Measurements from ENCODE around the gene SLC15A4. TPM values are rescaled to one million over a fixed set of nuclear protein-coding genes. Genes with fewer than 3 reads are reported as not detected.

The SLC15A4 gene
- total RNA-seq, 1 donor, result 49.2 TPM

GRCh38 chr12:128818065-128819022 is 5.4 kb downstream of the SLC15A4 start:
- H3K4me3 ChIP-seq (ENCODE audit: low read depth, low read length), result no peak overlapping the region
- peak; percentile 68 for DNase-seq (ENCODE audit: low read depth)
- TF ChIP-seq, protein P1, sequence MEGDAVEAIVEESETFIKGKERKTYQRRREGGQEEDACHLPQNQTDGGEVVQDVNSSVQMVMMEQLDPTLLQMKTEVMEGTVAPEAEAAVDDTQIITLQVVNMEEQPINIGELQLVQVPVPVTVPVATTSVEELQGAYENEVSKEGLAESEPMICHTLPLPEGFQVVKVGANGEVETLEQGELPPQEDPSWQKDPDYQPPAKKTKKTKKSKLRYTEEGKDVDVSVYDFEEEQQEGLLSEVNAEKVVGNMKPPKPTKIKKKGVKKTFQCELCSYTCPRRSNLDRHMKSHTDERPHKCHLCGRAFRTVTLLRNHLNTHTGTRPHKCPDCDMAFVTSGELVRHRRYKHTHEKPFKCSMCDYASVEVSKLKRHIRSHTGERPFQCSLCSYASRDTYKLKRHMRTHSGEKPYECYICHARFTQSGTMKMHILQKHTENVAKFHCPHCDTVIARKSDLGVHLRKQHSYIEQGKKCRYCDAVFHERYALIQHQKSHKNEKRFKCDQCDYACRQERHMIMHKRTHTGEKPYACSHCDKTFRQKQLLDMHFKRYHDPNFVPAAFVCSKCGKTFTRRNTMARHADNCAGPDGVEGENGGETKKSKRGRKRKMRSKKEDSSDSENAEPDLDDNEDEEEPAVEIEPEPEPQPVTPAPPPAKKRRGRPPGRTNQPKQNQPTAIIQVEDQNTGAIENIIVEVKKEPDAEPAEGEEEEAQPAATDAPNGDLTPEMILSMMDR (IDR thresholded peaks at IDR 0.05; ENCODE audit: insufficient read depth, low read depth, low read length), result no peak

DNA sequence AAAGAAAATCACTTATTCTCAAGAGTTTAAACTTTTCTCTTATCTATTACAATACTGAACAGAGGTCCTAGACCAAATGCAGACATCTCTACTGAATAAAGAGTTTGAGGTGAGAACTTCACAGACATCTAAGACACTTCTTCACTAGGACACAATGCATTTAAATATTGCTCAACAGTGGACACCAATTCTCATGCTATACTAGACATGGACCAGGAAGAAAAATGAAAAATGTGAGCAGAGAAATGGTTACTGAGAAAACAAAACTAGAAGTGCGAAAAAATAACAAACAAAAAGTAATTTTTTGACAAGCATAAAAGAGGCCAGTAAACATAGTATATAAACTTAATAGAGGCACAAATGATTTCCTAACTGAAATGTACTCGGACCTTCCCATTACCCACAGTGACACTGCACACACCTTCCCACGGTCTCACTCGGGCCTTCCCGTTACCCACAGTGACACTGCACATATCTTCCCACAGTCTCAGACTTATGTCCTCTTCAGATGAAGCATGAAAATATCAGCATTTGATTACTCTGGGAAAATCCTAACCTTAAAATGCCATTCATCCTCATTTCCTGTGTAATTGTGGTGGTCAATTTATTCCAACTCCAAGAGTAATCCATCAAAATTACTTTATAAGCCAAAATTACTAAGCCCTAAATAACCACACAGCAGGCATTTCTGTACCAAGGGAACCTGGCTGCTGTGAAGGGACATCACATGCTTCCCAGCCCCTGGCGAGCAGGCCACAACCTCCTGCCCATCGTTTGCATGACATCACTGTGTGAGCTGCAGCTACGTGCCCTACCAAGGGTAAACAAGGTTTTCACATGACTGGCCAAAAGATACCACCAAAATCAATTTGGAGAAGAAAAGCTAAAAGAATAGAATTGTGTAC is 6.4 kb downstream of the SLC15A4 start:
- peak; percentile 70 for DNase-seq (ENCODE audit: low read depth)
- TF ChIP-seq, protein P1 (IDR thresholded peaks at IDR 0.05; ENCODE audit: insufficient read depth, low read depth, low read length), result no peak
- no peak overlapping the region for H3K4me3 ChIP-seq (ENCODE audit: low read depth, low read length)

DNA sequence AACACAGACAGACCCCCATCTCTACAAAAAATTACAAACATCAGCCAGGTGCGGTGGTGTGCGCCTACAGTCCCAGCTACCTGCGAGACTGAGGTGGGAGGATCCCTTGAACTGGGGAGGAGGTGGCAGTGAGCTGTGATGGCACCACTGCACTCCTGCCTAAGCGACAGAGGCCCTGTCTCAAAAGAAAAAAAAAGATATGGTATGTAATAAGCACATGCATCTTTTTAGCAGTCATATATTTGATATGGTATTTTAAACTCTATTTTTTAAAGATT is 7.2 kb downstream of the SLC15A4 start:
- no peak for DNase-seq (ENCODE audit: low read depth)
- TF ChIP-seq, protein P1 (IDR thresholded peaks at IDR 0.05; ENCODE audit: insufficient read depth, low read depth, low read length), result no peak
- no peak overlapping the region for H3K4me3 ChIP-seq (ENCODE audit: low read depth, low read length)

DNA sequence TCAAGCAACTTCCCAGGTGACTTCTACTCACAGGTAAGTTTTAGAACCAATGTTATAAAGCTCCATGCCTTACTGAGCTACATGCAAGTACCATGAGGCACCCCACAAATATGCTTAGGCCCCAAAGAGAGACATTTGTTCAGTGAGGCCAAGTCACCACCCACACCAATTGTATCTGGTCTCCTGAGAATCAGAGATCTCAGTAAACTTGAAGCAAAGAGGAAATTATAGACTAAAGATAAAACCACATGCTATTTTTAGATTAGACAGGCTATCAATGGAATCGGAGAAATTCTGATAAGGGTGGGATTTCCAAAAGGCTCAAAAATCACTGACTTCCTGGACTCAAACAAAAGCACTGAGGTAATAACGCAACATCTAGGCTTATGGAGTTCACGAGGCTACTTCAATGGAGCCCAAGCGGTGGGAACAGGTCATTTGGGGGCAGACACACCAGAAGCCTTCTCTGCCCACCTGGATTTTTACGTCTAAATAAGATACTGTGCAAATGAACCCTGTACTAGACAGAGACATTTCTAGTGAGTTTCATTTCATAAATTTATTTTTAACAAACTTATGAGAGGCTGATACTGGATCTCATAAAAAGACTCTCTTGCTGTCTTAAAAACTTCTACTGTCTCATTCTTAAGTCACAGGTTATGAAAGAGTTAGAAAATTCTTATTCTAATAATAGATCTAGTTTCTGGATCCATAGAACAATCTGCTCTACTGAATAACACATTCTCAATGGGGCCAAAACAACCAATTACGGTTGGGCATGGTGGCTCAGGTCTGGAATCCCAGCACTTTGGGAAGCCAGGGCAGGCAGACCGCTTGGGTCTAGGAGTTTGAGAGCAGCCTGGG is 7.7 kb downstream of the SLC15A4 start:
- no peak for DNase-seq (ENCODE audit: low read depth)
- TF ChIP-seq, protein P1 (IDR thresholded peaks at IDR 0.05; ENCODE audit: insufficient read depth, low read depth, low read length), result no peak
- no peak overlapping the region for H3K4me3 ChIP-seq (ENCODE audit: low read depth, low read length)

GRCh38 chr12:128814411-128815261 is 9.1 kb downstream of the SLC15A4 start:
- DNase-seq (ENCODE audit: low read depth), result no peak
- TF ChIP-seq, protein P1 (IDR thresholded peaks at IDR 0.05; ENCODE audit: insufficient read depth, low read depth, low read length), result no peak
- H3K4me3 ChIP-seq (ENCODE audit: low read depth, low read length), result no peak overlapping the region

Measured in fibroblast of villous mesenchyme (primary cell).